GM12875 (cell line): ENCODE measurements around the gene CCDC120.

Experiments
- H3K4me3 ChIP-seq: one replicate; pipeline ENCODE4 v1.5.1; 2011; ENCODE audit warnings: low read depth, low read length, control low read depth
- CTCF ChIP-seq: IDR thresholded peaks from 2 replicates; pipeline ENCODE4 v1.5.1; 2011; ENCODE audit warnings: low read depth, mild to moderate bottlenecking, control low read depth, inconsistent platforms, low read length, moderate library complexity, borderline replicate concordance; ENCODE audit not compliant: insufficient read depth

The CCDC120 gene

GRCh38 chrX:49039598-49040375 is 19.0 kb upstream of the CCDC120 start:
- peak overlapping the region; percentile 0 for H3K4me3 ChIP-seq
- no peak for TF ChIP-seq CTCF

GRCh38 chrX:49040376-49040955 is 18.3 kb upstream of the CCDC120 start:
- TF ChIP-seq CTCF = no peak
- H3K4me3 ChIP-seq = no peak overlapping the region

- H3K4me3 ChIP-seq = peak overlapping the region; percentile 76
- no peak for TF ChIP-seq CTCF
Observed at GRCh38 chrX:49041744-49042580, 16.8 kb upstream of the CCDC120 start.

- TF ChIP-seq CTCF = no peak
- peak overlapping the region; percentile 76 for H3K4me3 ChIP-seq
Observed at GRCh38 chrX:49042581-49043219, 16.1 kb upstream of the CCDC120 start.

GRCh38 chrX:49043220-49043986 is 15.4 kb upstream of the CCDC120 start, which contains the start of gene TFE3:
Gene TFE3, minus strand, starts transcription at chrX:49043357. Its CDS starts 131 bp downstream, at chrX:49043226.
- TF ChIP-seq CTCF = peak; percentile 43; the same call in 1 of the 2 replicates
- H3K4me3 ChIP-seq = peak within 1 kb of the TSS; percentile 76

GRCh38 chrX:49043987-49044281 is 14.9 kb upstream of the CCDC120 start:
- no peak for TF ChIP-seq CTCF
- no peak overlapping the region for H3K4me3 ChIP-seq
